ENCODE data around the gene SERPINA3.

- no peak for TF ChIP-seq CTCF (conservative IDR thresholded peaks at IDR 0.05; ENCODE audit: low read depth, low read length)
- no peak for TF ChIP-seq EZH2 (IDR thresholded peaks at IDR 0.05; ENCODE audit: low read length, unreplicated experiment)
- no peak for TF ChIP-seq EZH2phosphoT487 (IDR thresholded peaks at IDR 0.05; ENCODE audit: borderline replicate concordance, low read length)
Observed at GRCh38 chr14:94591871-94592270, 20.3 kb upstream of the SERPINA3 start.
